Stimulated activated CD8-positive, alpha-beta memory T cell treated with anti-CD3 and anti-CD28 coated beads, Interleukin-15, amount 100 ng/mL, for 24 hours (primary cell): ENCODE measurements around the gene PLCL1.
"Not testable (repeated sequence)": the region's sequence is repeated elsewhere in the genome, so short reads cannot be mapped to it uniquely, and the experiment has no call there.

Experiments
- DNase-seq: peaks from one replicate; pipeline ENCODE4 v3.0.0-alpha.2; 2020; ENCODE audit warnings: low read depth

PLCL1 gene

GRCh38 chr2:198178766-198179165 lies 374.4 kb downstream of the PLCL1 start:
- DNase-seq, result no peak

- no peak for DNase-seq
Measured at GRCh38 chr2:198186257-198186656, 381.9 kb downstream of the PLCL1 start.

DNA sequence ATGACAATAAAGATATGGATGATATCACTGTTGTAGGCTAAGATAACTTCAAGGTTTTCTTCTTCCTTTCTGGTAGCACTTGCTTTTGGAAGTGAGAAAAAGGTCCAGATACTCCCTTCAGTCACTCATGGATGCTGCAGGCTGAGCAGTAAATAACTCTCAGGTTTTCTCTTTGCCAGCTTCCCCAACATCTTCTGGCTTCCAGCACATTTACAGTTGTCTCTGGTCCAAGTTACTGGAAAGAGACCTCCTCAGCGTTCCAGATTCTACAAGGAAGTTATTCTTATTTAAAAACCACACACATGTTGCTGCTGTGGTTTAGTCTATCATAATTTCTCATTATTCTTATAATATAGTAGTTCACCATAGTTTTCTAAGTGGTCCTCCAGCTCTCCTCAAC lies 383.4 kb downstream of the PLCL1 start:
- no peak for DNase-seq

- DNase-seq, result no peak
Measured at GRCh38 chr2:198188982-198189381, 384.6 kb downstream of the PLCL1 start.

DNA sequence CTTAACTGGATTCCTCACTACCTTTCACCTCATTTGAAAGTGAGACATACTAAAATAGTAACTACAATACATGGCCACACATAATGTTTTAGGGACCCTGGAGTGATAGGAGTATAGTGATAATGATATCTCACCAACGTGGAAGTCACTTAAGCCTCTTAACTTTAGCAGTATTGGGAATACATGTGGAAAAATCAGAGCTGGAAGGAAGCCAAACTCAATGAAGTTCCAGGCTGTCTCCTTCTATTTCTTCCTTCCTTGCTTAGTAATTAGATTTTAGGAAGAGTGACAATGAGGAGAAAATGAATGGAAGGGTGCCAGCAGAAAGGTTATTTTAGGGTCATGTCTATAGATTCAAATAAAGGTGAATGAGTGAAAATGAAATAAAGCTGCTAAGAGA lies 387.3 kb downstream of the PLCL1 start:
- no peak for DNase-seq

GRCh38 chr2:198196556-198196955 lies 392.2 kb downstream of the PLCL1 start:
- DNase-seq, result not testable (repeated sequence)
